GM19395 (cell line): ENCODE measurements around the gene THOC6.
"Not testable (repeated sequence)": the region's sequence is repeated elsewhere in the genome, so short reads cannot be mapped to it uniquely, and the experiment has no call there.

Experiments
- ATAC-seq: cut with Tn5 transposase; IDR thresholded peaks from one replicate; pipeline ENCODE4 v1.9.1; 2021; ENCODE audit warnings: mild to moderate bottlenecking, moderate library complexity; ENCODE audit not compliant: unreplicated experiment

Gene THOC6

GRCh38 chr16:3052571-3053329 lies 28.9 kb downstream of the THOC6 start:
- not testable (repeated sequence) for ATAC-seq

- ATAC-seq = not testable (repeated sequence)
Observed at GRCh38 chr16:3053330-3053710, 29.5 kb downstream of the THOC6 start.

GRCh38 chr16:3054965-3055733 lies 31.3 kb downstream of the THOC6 start:
- ATAC-seq = no peak

GRCh38 chr16:3055734-3056115 lies 31.9 kb downstream of the THOC6 start:
- ATAC-seq = not testable (repeated sequence)

- ATAC-seq = no peak
Observed at GRCh38 chr16:3056336-3057180, 32.7 kb downstream of the THOC6 start.

GRCh38 chr16:3057181-3058138 lies 33.6 kb downstream of the THOC6 start:
- ATAC-seq = no peak

- no peak for ATAC-seq
Observed at GRCh38 chr16:3058139-3059030, 34.5 kb downstream of the THOC6 start.

GRCh38 chr16:3059041-3059722 lies 35.3 kb downstream of the THOC6 start:
- peak; percentile 82 for ATAC-seq

- no peak for ATAC-seq
Observed at GRCh38 chr16:3059723-3060242, 35.9 kb downstream of the THOC6 start.

- ATAC-seq = no peak
Observed at GRCh38 chr16:3060339-3061127, 36.7 kb downstream of the THOC6 start.

- ATAC-seq = no peak
Observed at GRCh38 chr16:3062553-3062952, 38.7 kb downstream of the THOC6 start.

- ATAC-seq = no peak
Observed at GRCh38 chr16:3063625-3064386, 40.0 kb downstream of the THOC6 start.

- ATAC-seq = no peak
Observed at GRCh38 chr16:3065069-3065741, 41.4 kb downstream of the THOC6 start, which contains the start of gene IL32. IL32 (plus strand) TSS chr16:3065640; CDS start chr16:3065812, 172 bp downstream.

GRCh38 chr16:3065742-3066439 lies 42.1 kb downstream of the THOC6 start:
- ATAC-seq = no peak

- ATAC-seq = no peak
Observed at GRCh38 chr16:3066440-3066748, 42.6 kb downstream of the THOC6 start.

GRCh38 chr16:3068487-3068886 lies 44.7 kb downstream of the THOC6 start:
- no peak for ATAC-seq
